ENCODE measurements around the gene NUDT21.

DNA sequence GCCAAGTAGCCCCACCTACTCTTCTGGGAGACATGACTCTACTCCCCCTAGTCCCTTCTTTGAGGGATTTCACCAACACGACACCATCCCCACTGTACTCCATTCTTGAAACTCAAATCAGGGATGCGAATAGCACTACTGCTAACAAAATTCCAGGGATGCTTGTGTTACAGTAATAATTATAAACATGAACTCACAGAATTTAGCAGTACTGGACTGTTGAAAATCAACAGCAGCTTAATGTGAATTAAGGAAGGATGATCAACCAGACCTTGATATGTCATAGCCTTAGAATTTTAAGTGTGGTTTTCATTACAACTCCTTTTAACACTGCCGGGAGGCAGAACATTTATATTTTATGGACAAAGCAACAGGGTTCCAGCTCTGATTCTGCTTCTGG, 63.7 kb downstream of the NUDT21 start:
- TF ChIP-seq FOXA1 (IDR thresholded peaks at IDR 0.05) (no peak), L3MBTL2 (conservative IDR thresholded peaks at IDR 0.05) (no peak), SP1 (IDR thresholded peaks at IDR 0.05) (no peak), BHLHE40 (IDR thresholded peaks at IDR 0.05; ENCODE audit: borderline replicate concordance) (no peak), ELF4 (IDR thresholded peaks at IDR 0.05) (no peak), SUZ12 (IDR thresholded peaks at IDR 0.05) (no peak), LEF1 (IDR thresholded peaks at IDR 0.05; ENCODE audit: borderline replicate concordance) (no peak), FOXK2 (IDR thresholded peaks at IDR 0.05) (no peak)

Measured in HEK293T (cell line).